GM23338 (cell line): ENCODE data around the gene ADCY5. TPM values are rescaled to one million over a fixed set of nuclear protein-coding genes. Genes with fewer than 3 reads are reported as not detected.

Source experiments
- ATAC-seq: fragments of 200-7000 bp; cut with Tn5 transposase; 3 replicates; pipeline ENCODE4 v1.9.1; 2020
- DNase-seq: peaks from one replicate; pipeline ENCODE4 v3.0.0-alpha.2; 2015; ENCODE audit warnings: low spot score
- H2AFZ ChIP-seq: fragments of 200-600 bp; sonication (generic); 2 replicates; pipeline ENCODE4 v1.8.0; 2016; ENCODE audit warnings: antibody characterized with exemption, mild to moderate bottlenecking, moderate library complexity
- H3F3A ChIP-seq: fragments of 200-600 bp; sonication (generic); replicated peaks from 2 replicates; pipeline ENCODE4 v1.8.0; 2017; ENCODE audit warnings: antibody characterized with exemption, mixed run types, low read depth
- H3K27ac ChIP-seq: fragments of 200-600 bp; sonication (generic); 2 replicates; pipeline ENCODE4 v1.6.1; 2016; ENCODE audit warnings: low read depth
- H3K27me3 ChIP-seq: fragments of 200-600 bp; sonication (generic); 2 replicates; pipeline ENCODE4 v1.8.0; 2016; ENCODE audit warnings: mild to moderate bottlenecking, mixed run types, moderate library complexity; ENCODE audit not compliant: insufficient read depth
- H3K36me3 ChIP-seq: fragments of 200-600 bp; sonication (generic); 2 replicates; pipeline ENCODE4 v1.8.0; 2016; ENCODE audit warnings: mild to moderate bottlenecking; ENCODE audit not compliant: insufficient read depth
- H3K4me1 ChIP-seq: fragments of 200-600 bp; sonication (generic); 2 replicates; pipeline ENCODE4 v1.8.0; 2016; ENCODE audit warnings: mild to moderate bottlenecking, moderate library complexity; ENCODE audit not compliant: insufficient read depth
- H3K4me2 ChIP-seq: fragments of 200-600 bp; sonication (generic); 2 replicates; pipeline ENCODE4 v1.7.1; 2017; ENCODE audit warnings: mixed run types
- H3K4me3 ChIP-seq: fragments of 200-600 bp; sonication (generic); 2 replicates; pipeline ENCODE4 v1.6.1; 2016; ENCODE audit warnings: mixed run types
- H3K79me2 ChIP-seq: fragments of 200-600 bp; sonication (generic); replicated peaks from 2 replicates; pipeline ENCODE4 v1.8.0; 2017; ENCODE audit warnings: mild to moderate bottlenecking; ENCODE audit not compliant: insufficient read depth
- H3K9me2 ChIP-seq: fragments of 200-600 bp; sonication (generic); 2 replicates; pipeline ENCODE4 v1.8.0; 2017; ENCODE audit not compliant: insufficient read depth
- H4K20me1 ChIP-seq: fragments of 200-600 bp; sonication (generic); replicated peaks from 2 replicates; pipeline ENCODE4 v1.8.0; 2017; ENCODE audit warnings: mild to moderate bottlenecking; ENCODE audit not compliant: insufficient read depth
- H3K27ac Mint-ChIP-seq: 2 replicates; pipeline ENCODE4 v1.8.0; 2020; ENCODE audit warnings: inconsistent platforms, mild to moderate bottlenecking, moderate library complexity, mixed read lengths
- H3K27me3 Mint-ChIP-seq: 3 replicates; pipeline ENCODE4 v1.8.0; 2022; ENCODE audit warnings: low read depth, mild to moderate bottlenecking, moderate library complexity, mixed read lengths, inconsistent platforms; ENCODE audit not compliant: insufficient read depth, poor library complexity
- H3K36me3 Mint-ChIP-seq: 3 replicates; pipeline ENCODE4 v1.8.0; 2021; ENCODE audit warnings: low read depth, mild to moderate bottlenecking, inconsistent platforms, moderate library complexity, mixed read lengths
- H3K4me1 Mint-ChIP-seq: 3 replicates; pipeline ENCODE4 v1.8.0; 2020; ENCODE audit warnings: mild to moderate bottlenecking, inconsistent platforms, mixed read lengths
- H3K4me3 Mint-ChIP-seq: 3 replicates; pipeline ENCODE4 v1.8.0; 2021; ENCODE audit warnings: moderate library complexity, mild to moderate bottlenecking, inconsistent platforms, mixed read lengths
- H3K9me3 Mint-ChIP-seq: 3 replicates; pipeline ENCODE4 v1.8.0; 2020; ENCODE audit warnings: moderate library complexity, mild to moderate bottlenecking, inconsistent platforms, mixed read lengths
- EZH2 ChIP-seq: fragments of 200-600 bp; sonication (generic); IDR thresholded peaks from one replicate; pipeline ENCODE4 v1.8.0; 2017; ENCODE audit warnings: antibody characterized with exemption, mild to moderate bottlenecking, low read depth; ENCODE audit not compliant: unreplicated experiment
- EZH2phosphoT487 ChIP-seq: fragments of 200-600 bp; sonication (generic); IDR thresholded peaks from one replicate; pipeline ENCODE4 v1.8.1; 2018; ENCODE audit warnings: antibody characterized with exemption; ENCODE audit not compliant: unreplicated experiment
- NANOG ChIP-seq: IDR thresholded peaks from 2 replicates; pipeline ENCODE4 v1.6.1; 2016; ENCODE audit warnings: antibody characterized with exemption, borderline replicate concordance
- POLR2AphosphoS5 ChIP-seq: IDR thresholded peaks from 2 replicates; pipeline ENCODE4 v1.6.1; 2016; ENCODE audit warnings: antibody characterized with exemption, low read depth
- REST ChIP-seq: IDR thresholded peaks from one replicate; pipeline ENCODE4 v1.6.1; 2018; ENCODE audit warnings: antibody characterized with exemption; ENCODE audit not compliant: unreplicated experiment
- ZNF114 ChIP-seq: fragments of 250-450 bp; sonication (Bioruptor Pico); IDR thresholded peaks from 2 replicates; pipeline ENCODE4 v1.5.0; 2020; ENCODE audit warnings: mild to moderate bottlenecking, moderate library complexity
- ZNF331 ChIP-seq: fragments of 250-450 bp; sonication (Bioruptor Pico); IDR thresholded peaks from 2 replicates; pipeline ENCODE4 v1.5.0; 2020; ENCODE audit warnings: low read depth, mild to moderate bottlenecking, moderate library complexity
- polyA plus RNA-seq: library from polyadenylated mRNA; unstranded; fragments of >200 nt; fragmentation: Nextera tagmentation; extraction: Ambion mirVana; gene quantifications from 2 replicates; pipeline ENCODE4 v1.2.1, GENCODE V29; 2016
- total RNA-seq: library from RNA; depleted of rRNA; stranded (reverse); fragments of >200 nt; shearing (Covaris generic); gene quantifications from 2 replicates; pipeline ENCODE4 v1.2.3, GENCODE V29; 2014
- TF ChIP-seq, protein P1 (sequence below): fragments of 250-450 bp; sonication (Bioruptor Pico); IDR thresholded peaks from 2 replicates; pipeline ENCODE4 v1.5.0; 2020; ENCODE audit warnings: mild to moderate bottlenecking, moderate library complexity
- TF ChIP-seq, protein P2 (sequence below): IDR thresholded peaks from 2 replicates; pipeline ENCODE4 v1.6.1; 2016; ENCODE audit warnings: antibody characterized with exemption
- TF ChIP-seq, protein P3 (sequence below), 2 experiments: fragments of 200-600 bp in 1 of 2; sonication (generic) in 1 of 2; conservative IDR thresholded peaks; 2 replicates each; pipeline versions ENCODE4 v1.5.1 to v1.6.1; 2016 to 2017; ENCODE audit warnings: antibody characterized with exemption in 2 of 2, low read depth in 2 of 2, mild to moderate bottlenecking in 2 of 2, moderate library complexity in 1 of 2

The ADCY5 gene
- total and polyA plus RNA-seq, 2 experiments from 2014 or later: 3.5 to 10.2 TPM

DNA sequence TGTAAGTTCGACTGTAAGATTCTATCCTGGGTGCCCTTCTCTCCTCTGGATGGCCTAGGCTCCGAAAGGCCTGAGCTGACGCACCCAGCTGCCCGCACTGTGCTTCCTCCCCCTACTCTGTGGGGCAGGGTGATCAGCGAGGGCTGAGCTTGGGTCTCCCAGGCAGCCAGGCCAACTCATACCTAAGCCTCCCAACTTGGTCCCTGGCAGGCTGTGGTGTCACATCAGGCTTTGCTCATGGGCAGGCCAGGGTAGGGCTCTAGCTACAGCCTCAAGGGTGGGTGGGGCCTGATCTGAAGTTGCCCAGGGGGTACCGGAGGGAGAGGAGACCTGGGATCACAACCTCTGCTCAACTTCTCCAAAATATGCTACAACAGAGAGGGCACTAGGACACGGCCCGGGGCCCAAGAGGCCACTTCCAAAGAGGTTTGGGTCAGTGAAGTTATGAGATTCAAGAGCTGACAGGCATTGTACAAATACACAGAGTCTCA lies 123.1 kb downstream of the ADCY5 start (continued):
- TF ChIP-seq, protein P1, sequence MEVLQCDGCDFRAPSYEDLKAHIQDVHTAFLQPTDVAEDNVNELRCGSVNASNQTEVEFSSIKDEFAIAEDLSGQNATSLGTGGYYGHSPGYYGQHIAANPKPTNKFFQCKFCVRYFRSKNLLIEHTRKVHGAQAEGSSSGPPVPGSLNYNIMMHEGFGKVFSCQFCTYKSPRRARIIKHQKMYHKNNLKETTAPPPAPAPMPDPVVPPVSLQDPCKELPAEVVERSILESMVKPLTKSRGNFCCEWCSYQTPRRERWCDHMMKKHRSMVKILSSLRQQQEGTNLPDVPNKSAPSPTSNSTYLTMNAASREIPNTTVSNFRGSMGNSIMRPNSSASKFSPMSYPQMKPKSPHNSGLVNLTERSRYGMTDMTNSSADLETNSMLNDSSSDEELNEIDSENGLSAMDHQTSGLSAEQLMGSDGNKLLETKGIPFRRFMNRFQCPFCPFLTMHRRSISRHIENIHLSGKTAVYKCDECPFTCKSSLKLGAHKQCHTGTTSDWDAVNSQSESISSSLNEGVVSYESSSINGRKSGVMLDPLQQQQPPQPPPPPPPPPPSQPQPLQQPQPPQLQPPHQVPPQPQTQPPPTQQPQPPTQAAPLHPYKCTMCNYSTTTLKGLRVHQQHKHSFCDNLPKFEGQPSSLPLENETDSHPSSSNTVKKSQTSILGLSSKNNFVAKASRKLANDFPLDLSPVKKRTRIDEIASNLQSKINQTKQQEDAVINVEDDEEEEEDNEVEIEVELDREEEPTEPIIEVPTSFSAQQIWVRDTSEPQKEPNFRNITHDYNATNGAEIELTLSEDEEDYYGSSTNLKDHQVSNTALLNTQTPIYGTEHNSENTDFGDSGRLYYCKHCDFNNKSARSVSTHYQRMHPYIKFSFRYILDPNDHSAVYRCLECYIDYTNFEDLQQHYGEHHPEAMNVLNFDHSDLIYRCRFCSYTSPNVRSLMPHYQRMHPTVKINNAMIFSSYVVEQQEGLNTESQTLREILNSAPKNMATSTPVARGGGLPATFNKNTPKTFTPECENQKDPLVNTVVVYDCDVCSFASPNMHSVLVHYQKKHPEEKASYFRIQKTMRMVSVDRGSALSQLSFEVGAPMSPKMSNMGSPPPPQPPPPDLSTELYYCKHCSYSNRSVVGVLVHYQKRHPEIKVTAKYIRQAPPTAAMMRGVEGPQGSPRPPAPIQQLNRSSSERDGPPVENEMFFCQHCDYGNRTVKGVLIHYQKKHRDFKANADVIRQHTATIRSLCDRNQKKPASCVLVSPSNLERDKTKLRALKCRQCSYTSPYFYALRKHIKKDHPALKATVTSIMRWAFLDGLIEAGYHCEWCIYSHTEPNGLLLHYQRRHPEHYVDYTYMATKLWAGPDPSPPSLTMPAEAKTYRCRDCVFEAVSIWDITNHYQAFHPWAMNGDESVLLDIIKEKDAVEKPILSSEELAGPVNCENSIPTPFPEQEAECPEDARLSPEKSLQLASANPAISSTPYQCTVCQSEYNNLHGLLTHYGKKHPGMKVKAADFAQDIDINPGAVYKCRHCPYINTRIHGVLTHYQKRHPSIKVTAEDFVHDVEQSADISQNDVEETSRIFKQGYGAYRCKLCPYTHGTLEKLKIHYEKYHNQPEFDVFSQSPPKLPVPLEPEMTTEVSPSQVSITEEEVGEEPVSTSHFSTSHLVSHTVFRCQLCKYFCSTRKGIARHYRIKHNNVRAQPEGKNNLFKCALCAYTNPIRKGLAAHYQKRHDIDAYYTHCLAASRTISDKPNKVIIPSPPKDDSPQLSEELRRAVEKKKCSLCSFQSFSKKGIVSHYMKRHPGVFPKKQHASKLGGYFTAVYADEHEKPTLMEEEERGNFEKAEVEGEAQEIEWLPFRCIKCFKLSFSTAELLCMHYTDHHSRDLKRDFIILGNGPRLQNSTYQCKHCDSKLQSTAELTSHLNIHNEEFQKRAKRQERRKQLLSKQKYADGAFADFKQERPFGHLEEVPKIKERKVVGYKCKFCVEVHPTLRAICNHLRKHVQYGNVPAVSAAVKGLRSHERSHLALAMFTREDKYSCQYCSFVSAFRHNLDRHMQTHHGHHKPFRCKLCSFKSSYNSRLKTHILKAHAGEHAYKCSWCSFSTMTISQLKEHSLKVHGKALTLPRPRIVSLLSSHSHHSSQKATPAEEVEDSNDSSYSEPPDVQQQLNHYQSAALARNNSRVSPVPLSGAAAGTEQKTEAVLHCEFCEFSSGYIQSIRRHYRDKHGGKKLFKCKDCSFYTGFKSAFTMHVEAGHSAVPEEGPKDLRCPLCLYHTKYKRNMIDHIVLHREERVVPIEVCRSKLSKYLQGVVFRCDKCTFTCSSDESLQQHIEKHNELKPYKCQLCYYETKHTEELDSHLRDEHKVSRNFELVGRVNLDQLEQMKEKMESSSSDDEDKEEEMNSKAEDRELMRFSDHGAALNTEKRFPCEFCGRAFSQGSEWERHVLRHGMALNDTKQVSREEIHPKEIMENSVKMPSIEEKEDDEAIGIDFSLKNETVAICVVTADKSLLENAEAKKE: no peak

DNA sequence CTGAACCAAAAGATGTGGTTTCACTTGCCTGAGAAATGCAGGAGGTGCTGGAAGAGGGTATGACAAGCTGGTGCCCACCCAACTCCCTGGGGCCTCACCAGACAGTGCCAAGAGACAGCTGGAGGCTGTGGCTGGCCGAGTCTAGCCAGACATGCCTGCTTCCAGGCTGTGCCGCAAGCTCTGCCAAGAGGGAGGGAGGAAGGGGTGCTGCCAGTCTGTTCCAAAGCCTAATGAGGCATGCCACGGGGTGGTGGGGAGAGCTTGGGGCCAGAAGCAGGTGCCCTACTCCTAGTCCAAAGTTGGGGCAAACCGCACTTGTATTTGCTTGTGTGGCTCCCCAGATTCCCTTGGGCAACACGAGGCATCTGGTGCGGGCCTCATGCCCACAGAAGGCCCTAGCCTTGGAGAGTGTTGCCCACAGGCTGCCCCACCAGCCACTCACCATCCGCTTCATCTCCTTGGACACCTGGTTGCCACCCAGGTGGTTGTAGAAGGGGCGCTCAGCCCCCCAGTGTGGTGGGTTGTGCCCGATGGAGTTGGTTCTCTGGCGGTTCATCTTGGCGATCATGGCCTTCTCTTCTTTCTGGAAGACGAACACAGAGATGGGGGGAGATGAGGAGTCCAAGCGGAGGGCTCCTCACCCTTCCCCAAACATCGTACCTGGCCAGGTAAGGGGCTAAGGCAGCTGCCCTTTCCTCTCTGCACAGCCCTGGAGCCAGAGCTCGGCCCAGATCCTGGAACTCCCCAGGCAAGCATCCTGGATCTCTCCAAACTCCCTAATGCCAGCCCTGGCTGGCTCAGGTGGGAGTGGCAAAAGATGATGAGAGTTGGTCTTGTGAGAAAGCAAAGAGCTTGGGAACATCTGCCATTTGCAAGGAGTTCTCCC lies 123.8 kb downstream of the ADCY5 start:
- H3F3A ChIP-seq: no peaks in the 10 kb centered on the region
- Mint-ChIP-seq H3K36me3 (no peaks in the 10 kb centered on the region; the same call in 2 of the 3 replicates), H3K4me3 (no peak overlapping the region), H3K9me3 (no peaks in the 10 kb centered on the region), H3K27ac (no peak overlapping the region), H3K4me1 (peaks cover 40% of the 10 kb centered on the region), H3K27me3 (peaks cover 8% of the 10 kb centered on the region)
- DNase-seq: no peak
- H3K4me1 ChIP-seq: peaks cover 6% of the 10 kb centered on the region
- H3K27me3 ChIP-seq: no peaks in the 10 kb centered on the region
- TF ChIP-seq, protein P2, sequence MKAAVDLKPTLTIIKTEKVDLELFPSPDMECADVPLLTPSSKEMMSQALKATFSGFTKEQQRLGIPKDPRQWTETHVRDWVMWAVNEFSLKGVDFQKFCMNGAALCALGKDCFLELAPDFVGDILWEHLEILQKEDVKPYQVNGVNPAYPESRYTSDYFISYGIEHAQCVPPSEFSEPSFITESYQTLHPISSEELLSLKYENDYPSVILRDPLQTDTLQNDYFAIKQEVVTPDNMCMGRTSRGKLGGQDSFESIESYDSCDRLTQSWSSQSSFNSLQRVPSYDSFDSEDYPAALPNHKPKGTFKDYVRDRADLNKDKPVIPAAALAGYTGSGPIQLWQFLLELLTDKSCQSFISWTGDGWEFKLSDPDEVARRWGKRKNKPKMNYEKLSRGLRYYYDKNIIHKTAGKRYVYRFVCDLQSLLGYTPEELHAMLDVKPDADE: no peak
- no peak for TF ChIP-seq ZNF114
- no peak for TF ChIP-seq POLR2AphosphoS5
- TF ChIP-seq ZNF331 (CRISPR knock-in tag): no peak
- no peak for TF ChIP-seq EZH2
- TF ChIP-seq REST: no peak
- TF ChIP-seq, protein P3, sequence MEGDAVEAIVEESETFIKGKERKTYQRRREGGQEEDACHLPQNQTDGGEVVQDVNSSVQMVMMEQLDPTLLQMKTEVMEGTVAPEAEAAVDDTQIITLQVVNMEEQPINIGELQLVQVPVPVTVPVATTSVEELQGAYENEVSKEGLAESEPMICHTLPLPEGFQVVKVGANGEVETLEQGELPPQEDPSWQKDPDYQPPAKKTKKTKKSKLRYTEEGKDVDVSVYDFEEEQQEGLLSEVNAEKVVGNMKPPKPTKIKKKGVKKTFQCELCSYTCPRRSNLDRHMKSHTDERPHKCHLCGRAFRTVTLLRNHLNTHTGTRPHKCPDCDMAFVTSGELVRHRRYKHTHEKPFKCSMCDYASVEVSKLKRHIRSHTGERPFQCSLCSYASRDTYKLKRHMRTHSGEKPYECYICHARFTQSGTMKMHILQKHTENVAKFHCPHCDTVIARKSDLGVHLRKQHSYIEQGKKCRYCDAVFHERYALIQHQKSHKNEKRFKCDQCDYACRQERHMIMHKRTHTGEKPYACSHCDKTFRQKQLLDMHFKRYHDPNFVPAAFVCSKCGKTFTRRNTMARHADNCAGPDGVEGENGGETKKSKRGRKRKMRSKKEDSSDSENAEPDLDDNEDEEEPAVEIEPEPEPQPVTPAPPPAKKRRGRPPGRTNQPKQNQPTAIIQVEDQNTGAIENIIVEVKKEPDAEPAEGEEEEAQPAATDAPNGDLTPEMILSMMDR (conservative IDR thresholded peaks at IDR 0.05; ENCODE audit: low read depth in 2 of 2): no peak
- TF ChIP-seq EZH2phosphoT487: no peak
- TF ChIP-seq NANOG: no peak
- no peak overlapping the region for H3K27ac ChIP-seq
- ATAC-seq: no peak
- H3K9me2 ChIP-seq: no peaks in the 10 kb centered on the region
- H2AFZ ChIP-seq: no peak overlapping the region
- H4K20me1 ChIP-seq: no peaks in the 10 kb centered on the region
- no peaks in the 10 kb centered on the region for H3K36me3 ChIP-seq
- H3K79me2 ChIP-seq: no peaks in the 10 kb centered on the region
- H3K4me2 ChIP-seq: no peak overlapping the region
- H3K4me3 ChIP-seq: no peak overlapping the region
